Pancreas (tissue), 10 donors: Measurements from ENCODE around the gene PEG3. TPM values are rescaled to one million over a fixed set of nuclear protein-coding genes. Genes with fewer than 3 reads are reported as not detected.

Experiments
- ATAC-seq, 4 donors: fragments of 200-7000 bp; cut with Tn5 transposase; one replicate each; pipeline versions ENCODE4 v1.8.0 to v1.9.1; 2020; ENCODE audit warnings: mild to moderate bottlenecking in 4 of 4, moderate library complexity in 4 of 4
- DNase-seq, 6 donors: peaks; one replicate each; pipeline ENCODE4 v3.0.0-alpha.2; 2020
- FAIRE-seq: peaks from 2 replicates; lab custom pipeline; 2012; peaks lifted over from hg19 to GRCh38; lab: Jason Lieb, UNC
- H3K27ac ChIP-seq, 4 donors: fragments of 200-600 bp; sonication (generic); 1 replicate in 3 of 4; 2 replicates in 1 of 4; pipeline versions ENCODE4 v1.5.0 to v1.8.0; 2020
- H3K27me3 ChIP-seq, 4 donors: fragments of 200-600 bp; one replicate each; pipeline ENCODE4 v1.8.0; 2021
- H3K36me3 ChIP-seq, 3 donors: fragments of 200-600 bp; sonication (generic) in 1 of 3; one replicate each; pipeline versions ENCODE4 v1.5.0 to v1.8.0; 2020 to 2021
- H3K4me1 ChIP-seq, 3 donors: fragments of 200-600 bp; one replicate each; pipeline ENCODE4 v1.8.0; 2021
- H3K4me3 ChIP-seq, 4 donors: fragments of 200-600 bp; sonication (generic) in 2 of 4; one replicate each; pipeline versions ENCODE4 v1.5.0 to v1.8.0; 2020 to 2021
- H3K9me3 ChIP-seq, 4 donors: fragments of 200-600 bp; one replicate each; pipeline ENCODE4 v1.8.0; 2021
- WGBS, 2 donors: extraction: QIAGEN DNeasy Blood & Tissue Kit; methylation state at CpG; one replicate each; pipeline ENCODE4 v1.1.7; 2013; 5-methylcytosine and 5-hydroxymethylcytosine counted together
- intact Hi-C, 3 donors: fragments of 100-400 bp; cut with DNase I; formaldehyde crosslinking; loops; one replicate each; pipeline versions ENCODE4 v1.11.1 to v1.14.2; 2022
- polyA plus RNA-seq, 2 donors: library from polyadenylated mRNA; stranded (reverse); fragments of 200-250 nt; gene quantifications; one replicate each; pipeline ENCODE4 v1.2.3, GENCODE V29; 2013
- total RNA-seq, 6 donors: library from RNA; stranded (reverse); fragmentation: NEBNext Ultra II Directional in 4 of 6; extraction: Animal tissue kit (Norgen Biotek cat#: 25700) in 4 of 6; gene quantifications; one replicate each; pipeline versions ENCODE4 v1.2.1 to v1.2.4, GENCODE V29; 2021 to 2023
- TF ChIP-seq, protein P1 (sequence below), 4 donors: fragments of 200-600 bp; sonication (generic) in 3 of 4; IDR thresholded peaks; one replicate each; pipeline versions ENCODE4 v1.5.0 to v1.8.0; 2021; ENCODE audit warnings: antibody characterized with exemption in 4 of 4
- donor health status: healthy with polysubstance abuse.
- donor health status: DM: no; HTN: no; CAD: no; lungs with moderate emphysema.
- donor health status: DM: no; HTN: no; CAD: no.
- donor health status: control.
- donor health status: control.
- donor health status: Bipolar disorder and iron deficiency.
- donor health status: DM: yes; HTN: yes; CAD: no.
- donor health status: DM: no; HTN: no; CAD: no.
- donor health status: DM: no; HTN: no; CAD: no.
- donor health status: DM: yes; HTN: yes; CAD: no.

PEG3 gene
- total and polyA plus RNA-seq, 8 donors, result 1.5 to 4.2 (median 2.8) TPM

DNA sequence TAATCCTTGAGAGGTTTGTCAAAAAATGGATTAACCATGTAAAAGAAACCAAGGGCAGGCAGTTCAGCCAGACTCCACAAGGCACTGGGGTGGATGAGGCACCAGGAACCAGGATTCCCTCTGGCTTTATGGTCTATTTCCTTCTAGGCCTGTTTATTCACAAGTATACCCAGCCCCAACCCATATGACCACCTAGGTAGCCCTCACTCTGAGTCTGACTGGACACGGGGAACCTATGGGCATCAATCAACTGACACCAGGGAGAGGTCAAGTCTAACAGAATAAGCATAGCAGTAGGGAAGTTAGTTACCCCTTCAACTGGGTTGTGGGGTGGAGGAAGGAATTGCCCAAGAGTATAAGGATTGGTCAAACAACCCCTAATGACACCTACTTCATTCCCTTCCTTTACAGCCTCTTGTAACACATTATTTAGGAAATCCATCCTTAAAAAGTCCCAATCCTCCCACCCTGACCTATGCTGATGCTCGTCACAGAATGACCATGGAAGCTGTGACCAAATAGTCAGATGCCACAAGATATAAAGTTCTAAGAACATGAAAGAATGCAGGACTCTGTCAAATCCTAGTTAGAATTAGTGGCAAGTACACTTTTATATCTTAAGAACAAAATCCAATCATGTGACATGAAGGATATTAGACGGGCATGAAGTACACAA, 31.7 kb downstream of the PEG3 start:
- intact Hi-C loops, result no loop called here
- TF ChIP-seq, protein P1, sequence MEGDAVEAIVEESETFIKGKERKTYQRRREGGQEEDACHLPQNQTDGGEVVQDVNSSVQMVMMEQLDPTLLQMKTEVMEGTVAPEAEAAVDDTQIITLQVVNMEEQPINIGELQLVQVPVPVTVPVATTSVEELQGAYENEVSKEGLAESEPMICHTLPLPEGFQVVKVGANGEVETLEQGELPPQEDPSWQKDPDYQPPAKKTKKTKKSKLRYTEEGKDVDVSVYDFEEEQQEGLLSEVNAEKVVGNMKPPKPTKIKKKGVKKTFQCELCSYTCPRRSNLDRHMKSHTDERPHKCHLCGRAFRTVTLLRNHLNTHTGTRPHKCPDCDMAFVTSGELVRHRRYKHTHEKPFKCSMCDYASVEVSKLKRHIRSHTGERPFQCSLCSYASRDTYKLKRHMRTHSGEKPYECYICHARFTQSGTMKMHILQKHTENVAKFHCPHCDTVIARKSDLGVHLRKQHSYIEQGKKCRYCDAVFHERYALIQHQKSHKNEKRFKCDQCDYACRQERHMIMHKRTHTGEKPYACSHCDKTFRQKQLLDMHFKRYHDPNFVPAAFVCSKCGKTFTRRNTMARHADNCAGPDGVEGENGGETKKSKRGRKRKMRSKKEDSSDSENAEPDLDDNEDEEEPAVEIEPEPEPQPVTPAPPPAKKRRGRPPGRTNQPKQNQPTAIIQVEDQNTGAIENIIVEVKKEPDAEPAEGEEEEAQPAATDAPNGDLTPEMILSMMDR (IDR thresholded peaks at IDR 0.05), result no peak
- no peaks in the 10 kb centered on the region for H3K4me1 ChIP-seq
- H3K27me3 ChIP-seq, result no peaks in the 10 kb centered on the region
- DNase-seq (no peak), FAIRE-seq (no peak), ATAC-seq (no peak)
- WGBS, 2 donors, result 77 to 78% methylated on average over 3 of the region's 3 CpGs
- no peaks in the 10 kb centered on the region for H3K9me3 ChIP-seq
- H3K4me3 ChIP-seq, result no peak overlapping the region
- H3K27ac ChIP-seq, result no peak overlapping the region
- H3K36me3 ChIP-seq, result no peaks in the 10 kb centered on the region

DNA sequence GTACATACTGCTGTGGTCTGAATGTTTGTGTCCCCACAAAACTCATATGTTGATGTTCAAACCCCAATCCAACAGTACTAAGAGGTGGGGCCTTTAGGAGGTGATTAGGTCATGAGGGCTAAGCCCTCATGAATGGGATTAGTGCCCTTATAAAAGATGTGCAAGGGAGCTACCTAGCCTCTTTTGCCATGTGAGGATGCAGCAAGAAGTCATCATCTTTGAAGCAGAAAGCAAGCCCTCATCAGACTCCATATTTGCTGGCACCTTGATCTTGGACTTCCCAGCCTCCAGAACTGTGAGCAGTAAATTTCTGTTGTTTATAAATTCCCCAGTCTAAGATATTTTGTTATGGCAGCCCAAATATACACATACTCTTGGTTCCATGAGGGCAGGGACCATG, 33.9 kb downstream of the PEG3 start:
- intact Hi-C loops, result no loop called here
- Histone ChIP-seq H3K27ac (no peak overlapping the region), H3K36me3 (no peaks in the 10 kb centered on the region), H3K9me3 (no peaks in the 10 kb centered on the region), H3K4me1 (no peaks in the 10 kb centered on the region), H3K4me3 (no peak overlapping the region), H3K27me3 (no peaks in the 10 kb centered on the region)
- DNase-seq (no peak), ATAC-seq (no peak), FAIRE-seq (no peak)
- TF ChIP-seq, protein P1 (IDR thresholded peaks at IDR 0.05), result no peak

Other genes starting within 250 kb of the PEG3 start
- gene ZNF71, start 245.4 kb downstream of the PEG3 start, total RNA-seq, result 1 to 10 TPM; 1.8 to 4.1 (median 2.2) TPM
- gene ZNF71, start 245.4 kb downstream of the PEG3 start, polyA plus RNA-seq, result 1 to 10 TPM; 1.8 to 1.9 TPM
- under 1 TPM in 3 of 6 donors, not detected in 3; 0.17 to 0.24 (median 0.19) TPM for gene SMIM17, start 197.6 kb downstream of the PEG3 start, total RNA-seq
- under 1 TPM in 1 of 2 donors, not detected in 1; 0.09 TPM for gene SMIM17, start 197.6 kb downstream of the PEG3 start, polyA plus RNA-seq
- gene ZNF835, start 169.0 kb downstream of the PEG3 start, total RNA-seq, result 1 to 10 TPM in 3 of 6 donors, under 1 TPM in 3; 0.86 to 4.8 (median 0.98) TPM
- gene ZNF835, start 169.0 kb downstream of the PEG3 start, polyA plus RNA-seq, result under 1 TPM; 0.34 to 0.73 TPM
- under 1 TPM in 3 of 6 donors, not detected in 3; 0.12 to 0.52 (median 0.13) TPM for gene ZIM2, start within 50 bp of the PEG3 start, total RNA-seq
- under 1 TPM; 0.08 to 0.09 TPM for gene ZIM2, start within 50 bp of the PEG3 start, polyA plus RNA-seq